SU-DHL-6 (cell line): ENCODE results near the gene EXPH5.

ENCODE experiments used
- H2AFZ ChIP-seq: fragments of 200-600 bp; sonication (generic); 2 replicates; pipeline ENCODE4 v1.6.1; 2014; ENCODE audit warnings: low read depth, mild to moderate bottlenecking, moderate library complexity, mixed read lengths, antibody characterized with exemption, low read length; ENCODE audit not compliant: severe bottlenecking
- H3F3A ChIP-seq: fragments of 200-600 bp; shearing (Covaris generic); 2 replicates; pipeline ENCODE4 v1.6.0; 2016; ENCODE audit warnings: antibody characterized with exemption, mild to moderate bottlenecking; ENCODE audit not compliant: insufficient read depth
- H3K27ac ChIP-seq: fragments of 200-600 bp; sonication (generic); 2 replicates; pipeline ENCODE4 v1.5.1; 2016; ENCODE audit warnings: low read depth, mild to moderate bottlenecking, low read length, moderate library complexity, mixed read lengths
- H3K27me3 ChIP-seq: fragments of 200-600 bp; sonication (generic), shearing (Covaris generic); 2 replicates; pipeline ENCODE4 v1.6.0; 2014; ENCODE audit warnings: mild to moderate bottlenecking, low read length
- H3K36me3 ChIP-seq: fragments of 200-600 bp; sonication (generic); 2 replicates; pipeline ENCODE4 v1.6.1; 2014; ENCODE audit warnings: mild to moderate bottlenecking, low read length, mixed read lengths
- H3K4me2 ChIP-seq: fragments of 300-600, 200-600 bp; shearing (Covaris generic), sonication (generic); 2 replicates; pipeline ENCODE4 v1.6.0; 2014; ENCODE audit warnings: low read length, low read depth, mild to moderate bottlenecking; ENCODE audit not compliant: poor library complexity, severe bottlenecking
- H3K4me3 ChIP-seq: fragments of 200-600 bp; sonication (generic); 2 replicates; pipeline ENCODE4 v1.5.1; 2014; ENCODE audit warnings: antibody characterized with exemption, low read length, mild to moderate bottlenecking, mixed read lengths; ENCODE audit not compliant: insufficient read depth, poor library complexity, severe bottlenecking
- H3K79me2 ChIP-seq: fragments of 200-600 bp; sonication (generic); 2 replicates; pipeline ENCODE4 v1.6.1; 2014; ENCODE audit warnings: mild to moderate bottlenecking, low read length, moderate library complexity; ENCODE audit not compliant: insufficient read depth
- H3K9ac ChIP-seq: fragments of 200-600 bp; sonication (generic); 2 replicates; pipeline ENCODE4 v1.7.0; 2014; ENCODE audit warnings: mild to moderate bottlenecking, low read length
- H3K9me2 ChIP-seq: fragments of 200-600 bp; sonication (generic); replicated peaks from 2 replicates; pipeline ENCODE4 v1.6.1; 2014; ENCODE audit warnings: low read length; ENCODE audit not compliant: insufficient read depth
- H3K9me3 ChIP-seq: fragments of 200-600 bp; sonication (generic); 2 replicates; pipeline ENCODE4 v1.6.1; 2014; ENCODE audit warnings: low read length, mixed read lengths; ENCODE audit not compliant: insufficient read depth
- H4K20me1 ChIP-seq: fragments of 200-600 bp; sonication (generic); 2 replicates; pipeline ENCODE4 v1.6.1; 2014; ENCODE audit warnings: low read depth, mild to moderate bottlenecking, antibody characterized with exemption, low read length, moderate library complexity, mixed read lengths
- CTCF ChIP-seq: fragments of 200-600 bp; sonication (generic); IDR thresholded peaks from one replicate; pipeline ENCODE4 v1.5.1; 2017; ENCODE audit warnings: antibody characterized with exemption, mild to moderate bottlenecking, low read length, moderate library complexity; ENCODE audit not compliant: insufficient read depth, poor library complexity, severe bottlenecking
- EZH2phosphoT487 ChIP-seq: fragments of 200-600 bp; sonication (generic), shearing (Covaris generic); conservative IDR thresholded peaks from 2 replicates; pipeline ENCODE4 v1.6.1; 2018; ENCODE audit warnings: mild to moderate bottlenecking, antibody characterized with exemption, low read length, moderate library complexity, mixed read lengths

The EXPH5 gene

GRCh38 chr11:108599978-108600377 lies 6.4 kb upstream of the EXPH5 start:
- Histone ChIP-seq H3K9me3 (no peaks in the 10 kb centered on the region), H3K36me3 (no peaks in the 10 kb centered on the region), H4K20me1 (no peaks in the 10 kb centered on the region), H3K9ac (no peak overlapping the region), H3K4me2 (no peak overlapping the region), H3K27me3 (no peaks in the 10 kb centered on the region), H2AFZ (no peak overlapping the region), H3K9me2 (no peaks in the 10 kb centered on the region), H3K27ac (no peak overlapping the region), H3F3A (no peaks in the 10 kb centered on the region), H3K4me3 (no peak overlapping the region), H3K79me2 (no peaks in the 10 kb centered on the region)
- TF ChIP-seq EZH2phosphoT487 (no peak), CTCF (no peak)

GRCh38 chr11:108597736-108598355 lies 4.3 kb upstream of the EXPH5 start:
- Histone ChIP-seq H3K27me3 (no peaks in the 10 kb centered on the region), H3K9ac (no peak overlapping the region), H3F3A (no peaks in the 10 kb centered on the region), H3K79me2 (no peaks in the 10 kb centered on the region), H3K4me3 (no peak overlapping the region), H3K9me2 (no peaks in the 10 kb centered on the region), H4K20me1 (no peaks in the 10 kb centered on the region), H3K4me2 (no peak overlapping the region), H3K36me3 (no peaks in the 10 kb centered on the region), H3K9me3 (no peaks in the 10 kb centered on the region), H2AFZ (no peak overlapping the region), H3K27ac (no peak overlapping the region)
- TF ChIP-seq CTCF (no peak), EZH2phosphoT487 (no peak)

GRCh38 chr11:108596701-108597100 lies 3.1 kb upstream of the EXPH5 start:
- Histone ChIP-seq H4K20me1 (no peaks in the 10 kb centered on the region), H3K27me3 (no peaks in the 10 kb centered on the region), H3K9me3 (no peaks in the 10 kb centered on the region), H3F3A (no peaks in the 10 kb centered on the region), H3K27ac (no peak overlapping the region), H3K9ac (no peak overlapping the region), H2AFZ (no peak overlapping the region), H3K9me2 (no peaks in the 10 kb centered on the region), H3K79me2 (no peaks in the 10 kb centered on the region), H3K4me2 (no peak overlapping the region), H3K4me3 (no peak overlapping the region), H3K36me3 (no peaks in the 10 kb centered on the region)
- no peak for TF ChIP-seq EZH2phosphoT487
- TF ChIP-seq CTCF, result no peak
